ENCODE results near the gene MYO5B. TPM values are rescaled to one million over a fixed set of nuclear protein-coding genes. Genes with fewer than 3 reads are reported as not detected.

Gene MYO5B
- total and polyA plus RNA-seq, 4 donors, result 5.4 to 23.4 (median 11.4) TPM

DNA sequence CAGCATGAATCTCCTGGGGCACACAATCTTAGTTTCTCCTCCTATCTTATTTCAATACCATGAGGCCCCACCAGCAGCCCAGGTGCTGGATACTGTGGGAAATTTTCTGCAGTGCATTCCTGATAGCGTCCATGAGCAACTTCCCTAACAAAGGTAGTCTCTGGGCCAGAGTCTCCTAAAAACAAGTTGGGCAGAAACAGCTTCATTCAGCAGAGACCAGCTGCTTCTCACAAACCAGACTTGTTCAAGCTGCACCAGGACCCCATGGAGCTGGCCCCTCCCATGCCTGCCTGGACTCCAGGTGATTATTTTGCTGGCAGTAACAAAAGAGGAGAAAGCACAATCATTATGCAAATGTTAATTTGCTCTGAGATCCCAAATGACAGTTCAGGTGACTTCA lies 31.4 kb downstream of the MYO5B start:
- Histone ChIP-seq H3K9me3 (ENCODE audit: control insufficient read depth in 4 of 4, low read length in 3 of 4) (no peaks in the 10 kb centered on the region), H3K4me3 (ENCODE audit: low read depth in 1 of 3, low read length in 3 of 3) (no peak overlapping the region), H3K36me3 (ENCODE audit: control insufficient read depth in 4 of 4, insufficient read depth in 3 of 4, low read depth in 1 of 4, low read length in 3 of 4) (no peaks in the 10 kb centered on the region), H3K27me3 (ENCODE audit: control insufficient read depth in 4 of 4, insufficient read depth in 4 of 4, low read length in 3 of 4) (no peaks in the 10 kb centered on the region), H3K27ac (ENCODE audit: low read depth in 1 of 2, low read length in 2 of 2) (no peak overlapping the region), H3K4me1 (ENCODE audit: control insufficient read depth in 4 of 4, insufficient read depth in 4 of 4, low read length in 3 of 4) (no peaks in the 10 kb centered on the region), H3K9ac (ENCODE audit: low read depth in 1 of 2, low read length in 2 of 2) (no peak overlapping the region)
- DNase-seq (ENCODE audit: low spot score), result no peak
- TF ChIP-seq, protein P1, sequence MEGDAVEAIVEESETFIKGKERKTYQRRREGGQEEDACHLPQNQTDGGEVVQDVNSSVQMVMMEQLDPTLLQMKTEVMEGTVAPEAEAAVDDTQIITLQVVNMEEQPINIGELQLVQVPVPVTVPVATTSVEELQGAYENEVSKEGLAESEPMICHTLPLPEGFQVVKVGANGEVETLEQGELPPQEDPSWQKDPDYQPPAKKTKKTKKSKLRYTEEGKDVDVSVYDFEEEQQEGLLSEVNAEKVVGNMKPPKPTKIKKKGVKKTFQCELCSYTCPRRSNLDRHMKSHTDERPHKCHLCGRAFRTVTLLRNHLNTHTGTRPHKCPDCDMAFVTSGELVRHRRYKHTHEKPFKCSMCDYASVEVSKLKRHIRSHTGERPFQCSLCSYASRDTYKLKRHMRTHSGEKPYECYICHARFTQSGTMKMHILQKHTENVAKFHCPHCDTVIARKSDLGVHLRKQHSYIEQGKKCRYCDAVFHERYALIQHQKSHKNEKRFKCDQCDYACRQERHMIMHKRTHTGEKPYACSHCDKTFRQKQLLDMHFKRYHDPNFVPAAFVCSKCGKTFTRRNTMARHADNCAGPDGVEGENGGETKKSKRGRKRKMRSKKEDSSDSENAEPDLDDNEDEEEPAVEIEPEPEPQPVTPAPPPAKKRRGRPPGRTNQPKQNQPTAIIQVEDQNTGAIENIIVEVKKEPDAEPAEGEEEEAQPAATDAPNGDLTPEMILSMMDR (IDR thresholded peaks at IDR 0.05; ENCODE audit: low read depth, low read length, missing input control), result no peak
- TF ChIP-seq RXRA (IDR thresholded peaks at IDR 0.05) (no peak), JUND (IDR thresholded peaks at IDR 0.05) (no peak), SP1 (IDR thresholded peaks at IDR 0.05) (no peak), NR2F2 (IDR thresholded peaks at IDR 0.05) (no peak), RAD21 (IDR thresholded peaks at IDR 0.05) (no peak), TAF1 (conservative IDR thresholded peaks at IDR 0.05) (no peak), FOXA1 (IDR thresholded peaks at IDR 0.05) (no peak), GABPA (IDR thresholded peaks at IDR 0.05 in 1 of 2, conservative IDR thresholded peaks at IDR 0.05 in 1 of 2) (no peak), EGR1 (IDR thresholded peaks at IDR 0.05; ENCODE audit: low read depth in 2 of 2) (no peak), HNF4A (conservative IDR thresholded peaks at IDR 0.05) (no peak), FOXA2 (IDR thresholded peaks at IDR 0.05) (no peak), YY1 (IDR thresholded peaks at IDR 0.05) (no peak), HNF4G (IDR thresholded peaks at IDR 0.05) (no peak)
- TF ChIP-seq, protein P2, sequence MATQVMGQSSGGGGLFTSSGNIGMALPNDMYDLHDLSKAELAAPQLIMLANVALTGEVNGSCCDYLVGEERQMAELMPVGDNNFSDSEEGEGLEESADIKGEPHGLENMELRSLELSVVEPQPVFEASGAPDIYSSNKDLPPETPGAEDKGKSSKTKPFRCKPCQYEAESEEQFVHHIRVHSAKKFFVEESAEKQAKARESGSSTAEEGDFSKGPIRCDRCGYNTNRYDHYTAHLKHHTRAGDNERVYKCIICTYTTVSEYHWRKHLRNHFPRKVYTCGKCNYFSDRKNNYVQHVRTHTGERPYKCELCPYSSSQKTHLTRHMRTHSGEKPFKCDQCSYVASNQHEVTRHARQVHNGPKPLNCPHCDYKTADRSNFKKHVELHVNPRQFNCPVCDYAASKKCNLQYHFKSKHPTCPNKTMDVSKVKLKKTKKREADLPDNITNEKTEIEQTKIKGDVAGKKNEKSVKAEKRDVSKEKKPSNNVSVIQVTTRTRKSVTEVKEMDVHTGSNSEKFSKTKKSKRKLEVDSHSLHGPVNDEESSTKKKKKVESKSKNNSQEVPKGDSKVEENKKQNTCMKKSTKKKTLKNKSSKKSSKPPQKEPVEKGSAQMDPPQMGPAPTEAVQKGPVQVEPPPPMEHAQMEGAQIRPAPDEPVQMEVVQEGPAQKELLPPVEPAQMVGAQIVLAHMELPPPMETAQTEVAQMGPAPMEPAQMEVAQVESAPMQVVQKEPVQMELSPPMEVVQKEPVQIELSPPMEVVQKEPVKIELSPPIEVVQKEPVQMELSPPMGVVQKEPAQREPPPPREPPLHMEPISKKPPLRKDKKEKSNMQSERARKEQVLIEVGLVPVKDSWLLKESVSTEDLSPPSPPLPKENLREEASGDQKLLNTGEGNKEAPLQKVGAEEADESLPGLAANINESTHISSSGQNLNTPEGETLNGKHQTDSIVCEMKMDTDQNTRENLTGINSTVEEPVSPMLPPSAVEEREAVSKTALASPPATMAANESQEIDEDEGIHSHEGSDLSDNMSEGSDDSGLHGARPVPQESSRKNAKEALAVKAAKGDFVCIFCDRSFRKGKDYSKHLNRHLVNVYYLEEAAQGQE (IDR thresholded peaks at IDR 0.05), result no peak
- TF ChIP-seq, protein P3, sequence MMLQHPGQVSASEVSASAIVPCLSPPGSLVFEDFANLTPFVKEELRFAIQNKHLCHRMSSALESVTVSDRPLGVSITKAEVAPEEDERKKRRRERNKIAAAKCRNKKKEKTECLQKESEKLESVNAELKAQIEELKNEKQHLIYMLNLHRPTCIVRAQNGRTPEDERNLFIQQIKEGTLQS (IDR thresholded peaks at IDR 0.05), result no peak
- TF ChIP-seq, protein P4, sequence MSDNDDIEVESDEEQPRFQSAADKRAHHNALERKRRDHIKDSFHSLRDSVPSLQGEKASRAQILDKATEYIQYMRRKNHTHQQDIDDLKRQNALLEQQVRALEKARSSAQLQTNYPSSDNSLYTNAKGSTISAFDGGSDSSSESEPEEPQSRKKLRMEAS (IDR thresholded peaks at IDR 0.05), result no peak
- TF ChIP-seq, protein P5, sequence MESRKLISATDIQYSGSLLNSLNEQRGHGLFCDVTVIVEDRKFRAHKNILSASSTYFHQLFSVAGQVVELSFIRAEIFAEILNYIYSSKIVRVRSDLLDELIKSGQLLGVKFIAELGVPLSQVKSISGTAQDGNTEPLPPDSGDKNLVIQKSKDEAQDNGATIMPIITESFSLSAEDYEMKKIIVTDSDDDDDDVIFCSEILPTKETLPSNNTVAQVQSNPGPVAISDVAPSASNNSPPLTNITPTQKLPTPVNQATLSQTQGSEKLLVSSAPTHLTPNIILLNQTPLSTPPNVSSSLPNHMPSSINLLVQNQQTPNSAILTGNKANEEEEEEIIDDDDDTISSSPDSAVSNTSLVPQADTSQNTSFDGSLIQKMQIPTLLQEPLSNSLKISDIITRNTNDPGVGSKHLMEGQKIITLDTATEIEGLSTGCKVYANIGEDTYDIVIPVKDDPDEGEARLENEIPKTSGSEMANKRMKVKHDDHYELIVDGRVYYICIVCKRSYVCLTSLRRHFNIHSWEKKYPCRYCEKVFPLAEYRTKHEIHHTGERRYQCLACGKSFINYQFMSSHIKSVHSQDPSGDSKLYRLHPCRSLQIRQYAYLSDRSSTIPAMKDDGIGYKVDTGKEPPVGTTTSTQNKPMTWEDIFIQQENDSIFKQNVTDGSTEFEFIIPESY (IDR thresholded peaks at IDR 0.05), result no peak
- 79% methylated on average over 1 of the region's 1 CpG for WGBS

Data from liver (tissue), 9 donors.